Astrocyte (in vitro differentiated cells and primary cell): ENCODE measurements around the gene PSAP. TPM values are rescaled to one million over a fixed set of nuclear protein-coding genes. Genes with fewer than 3 reads are reported as not detected.

Experiments used
- DNase-seq: peaks from one replicate; pipeline ENCODE4 v3.0.0-alpha.2; 2010; ENCODE audit warnings: low read depth
- FAIRE-seq: peaks from 2 replicates; lab custom pipeline; 2011; peaks lifted over from hg19 to GRCh38; lab: Jason Lieb, UNC
- H2AFZ ChIP-seq: 2 replicates; pipeline ENCODE4 v1.6.0; 2012; ENCODE audit warnings: low read depth, low read length, inconsistent platforms
- H3K27ac ChIP-seq: 2 replicates; pipeline ENCODE4 v1.5.1; 2011; ENCODE audit warnings: low read depth, low read length, inconsistent platforms
- H3K27me3 ChIP-seq: 2 replicates; pipeline ENCODE4 v1.6.0; 2011; ENCODE audit warnings: low read length, inconsistent platforms; ENCODE audit not compliant: insufficient read depth
- H3K36me3 ChIP-seq: 2 replicates; pipeline ENCODE4 v1.5.1; 2011; ENCODE audit warnings: low read length, inconsistent platforms; ENCODE audit not compliant: insufficient read depth
- H3K4me1 ChIP-seq: 2 replicates; pipeline ENCODE4 v1.5.1; 2011; ENCODE audit warnings: low read length, inconsistent platforms; ENCODE audit not compliant: insufficient read depth
- H3K4me2 ChIP-seq: 2 replicates; pipeline ENCODE4 v1.6.0; 2012; ENCODE audit warnings: low read length, inconsistent platforms
- H3K4me3 ChIP-seq: 2 replicates; pipeline ENCODE4 v1.5.1; 2011; ENCODE audit warnings: low read depth, mild to moderate bottlenecking, low read length, inconsistent platforms; ENCODE audit not compliant: insufficient read depth
- H3K79me2 ChIP-seq: 2 replicates; pipeline ENCODE4 v1.6.0; 2012; ENCODE audit warnings: mild to moderate bottlenecking, low read length, inconsistent platforms; ENCODE audit not compliant: insufficient read depth
- H3K9ac ChIP-seq: 2 replicates; pipeline ENCODE4 v1.6.0; 2012; ENCODE audit warnings: mild to moderate bottlenecking, low read length, inconsistent platforms
- H3K9me3 ChIP-seq: 2 replicates; pipeline ENCODE4 v1.5.1; 2012; ENCODE audit warnings: low read depth, mild to moderate bottlenecking, low read length, inconsistent platforms; ENCODE audit not compliant: insufficient read depth
- H4K20me1 ChIP-seq: 2 replicates; pipeline ENCODE4 v1.6.0; 2012; ENCODE audit warnings: low read length, inconsistent platforms; ENCODE audit not compliant: insufficient read depth
- H3K27ac Mint-ChIP-seq: one replicate; pipeline ENCODE4 v1.8.0; 2021; ENCODE audit warnings: mild to moderate bottlenecking, mixed read lengths; ENCODE audit not compliant: unreplicated experiment
- H3K27me3 Mint-ChIP-seq: one replicate; pipeline ENCODE4 v1.8.0; 2021; ENCODE audit warnings: low read depth, mixed read lengths; ENCODE audit not compliant: unreplicated experiment
- H3K36me3 Mint-ChIP-seq: one replicate; pipeline ENCODE4 v1.8.0; 2021; ENCODE audit warnings: low read depth, mixed read lengths; ENCODE audit not compliant: unreplicated experiment
- H3K4me1 Mint-ChIP-seq: one replicate; pipeline ENCODE4 v1.8.0; 2021; ENCODE audit warnings: low read depth, mixed read lengths; ENCODE audit not compliant: unreplicated experiment
- H3K4me3 Mint-ChIP-seq: one replicate; pipeline ENCODE4 v1.8.0; 2021; ENCODE audit warnings: mild to moderate bottlenecking, moderate library complexity, mixed read lengths; ENCODE audit not compliant: unreplicated experiment
- H3K9me3 Mint-ChIP-seq: one replicate; pipeline ENCODE4 v1.8.0; 2021; ENCODE audit warnings: mild to moderate bottlenecking, mixed read lengths; ENCODE audit not compliant: unreplicated experiment
- CTCF ChIP-seq: IDR thresholded peaks from 2 replicates; pipeline ENCODE4 v1.5.1; 2011; ENCODE audit warnings: low read depth, mild to moderate bottlenecking, inconsistent platforms, low read length, moderate library complexity; ENCODE audit not compliant: insufficient read depth
- EZH2 ChIP-seq: IDR thresholded peaks from 2 replicates; pipeline ENCODE4 v1.6.1; 2012; ENCODE audit warnings: mild to moderate bottlenecking, low read length, inconsistent platforms; ENCODE audit not compliant: insufficient read depth
- total RNA-seq: library from RNA; stranded (reverse); gene quantifications from 2 replicates; pipeline ENCODE4 v1.2.1, GENCODE V29; 2021

PSAP gene
- total RNA-seq, 1 donor from 2014 or later = 1,120 TPM

- H3K79me2 ChIP-seq = peaks cover 96% of the 10 kb centered on the region
- no peaks in the 10 kb centered on the region for H3K9me3 ChIP-seq
- FAIRE-seq (no peak), DNase-seq (no peak)
- peaks cover 97% of the 10 kb centered on the region for H4K20me1 ChIP-seq
- peaks cover 48% of the 10 kb centered on the region for H3K4me1 Mint-ChIP-seq
- peak overlapping the region; percentile 83 for H3K27ac Mint-ChIP-seq
- no peak overlapping the region for H3K27ac ChIP-seq
- H3K4me1 ChIP-seq = peaks cover 50% of the 10 kb centered on the region
- H3K27me3 Mint-ChIP-seq = no peaks in the 10 kb centered on the region
- H3K4me3 ChIP-seq = no peak overlapping the region
- no peaks in the 10 kb centered on the region for H3K36me3 ChIP-seq
- TF ChIP-seq CTCF (no peak), EZH2 (no peak)
- H3K27me3 ChIP-seq = no peaks in the 10 kb centered on the region
- H3K36me3 Mint-ChIP-seq = no peaks in the 10 kb centered on the region
- no peak overlapping the region for H3K4me3 Mint-ChIP-seq
- H3K4me2 ChIP-seq = peak overlapping the region; percentile 52
- H3K9me3 Mint-ChIP-seq = no peaks in the 10 kb centered on the region
- H2AFZ ChIP-seq = no peak overlapping the region
- peak overlapping the region; percentile 1 for H3K9ac ChIP-seq
Measured at GRCh38 chr10:71840958-71841335, 10.1 kb downstream of the PSAP start.

- peaks cover 56% of the 10 kb centered on the region for H3K4me1 ChIP-seq
- H3K4me2 ChIP-seq = peak overlapping the region; percentile 52
- H3K9me3 ChIP-seq = no peaks in the 10 kb centered on the region
Measured at GRCh38 chr10:71840177-71840957, 10.7 kb downstream of the PSAP start.

More at GRCh38 chr10:71840177-71840957, 10.7 kb downstream of the PSAP start:
- Histone ChIP-seq H3K79me2 (peaks cover 96% of the 10 kb centered on the region), H3K27ac (peak overlapping the region; percentile 25), H2AFZ (no peak overlapping the region), H3K4me3 (no peak overlapping the region), H4K20me1 (peaks cover 97% of the 10 kb centered on the region), H3K9ac (peak overlapping the region; percentile 17), H3K36me3 (no peaks in the 10 kb centered on the region), H3K27me3 (no peaks in the 10 kb centered on the region)
- H3K4me3 Mint-ChIP-seq = no peak overlapping the region
- FAIRE-seq (no peak), DNase-seq (peak; percentile 98)
- peak overlapping the region; percentile 83 for H3K27ac Mint-ChIP-seq
- no peaks in the 10 kb centered on the region for H3K36me3 Mint-ChIP-seq
- peaks cover 53% of the 10 kb centered on the region for H3K4me1 Mint-ChIP-seq
- TF ChIP-seq CTCF = no peak
- H3K27me3 Mint-ChIP-seq = no peaks in the 10 kb centered on the region
- no peaks in the 10 kb centered on the region for H3K9me3 Mint-ChIP-seq
